ENCODE results near the gene TMEM214. TPM values are rescaled to one million over a fixed set of nuclear protein-coding genes. Genes with fewer than 3 reads are reported as not detected.

Gene TMEM214
- total RNA-seq, 1 donor from 2014 or later, result 62.9 TPM

- intact Hi-C loops (cut with DNase I), result no loop called here
- H3K27me3 ChIP-seq (ENCODE audit: low read depth), result no peaks in the 10 kb centered on the region
- no peaks in the 10 kb centered on the region for H3K4me1 ChIP-seq
- H3K27ac ChIP-seq, result no peak overlapping the region
- ATAC-seq, result no peak
- no peak for DNase-seq
- TF ChIP-seq CTCF (IDR thresholded peaks at IDR 0.05), result no peak
- H3K4me3 ChIP-seq, result no peak overlapping the region
- H3K9me3 ChIP-seq, result no peaks in the 10 kb centered on the region
- no peaks in the 10 kb centered on the region for H3K36me3 ChIP-seq
These were observed 35.4 kb upstream of the TMEM214 start for GRCh38 chr2:26997394-26997793.

- H3K27me3 ChIP-seq (ENCODE audit: low read depth), result no peaks in the 10 kb centered on the region
- no peak for TF ChIP-seq CTCF (IDR thresholded peaks at IDR 0.05)
- intact Hi-C loops (cut with DNase I), result no loop called here
- H3K4me3 ChIP-seq, result no peak overlapping the region
- no peaks in the 10 kb centered on the region for H3K4me1 ChIP-seq
- no peak for DNase-seq
- H3K27ac ChIP-seq, result no peak overlapping the region
- H3K36me3 ChIP-seq, result no peaks in the 10 kb centered on the region
- no peak for ATAC-seq
- H3K9me3 ChIP-seq, result no peaks in the 10 kb centered on the region
These were observed 34.4 kb upstream of the TMEM214 start for GRCh38 chr2:26998323-26998722.

GRCh38 chr2:27000228-27000627 is 32.5 kb upstream of the TMEM214 start:
- H3K4me1 ChIP-seq, result no peaks in the 10 kb centered on the region
- no peaks in the 10 kb centered on the region for H3K36me3 ChIP-seq
- no peak overlapping the region for H3K27ac ChIP-seq
- H3K27me3 ChIP-seq (ENCODE audit: low read depth), result no peaks in the 10 kb centered on the region
- TF ChIP-seq CTCF (IDR thresholded peaks at IDR 0.05), result no peak
- H3K9me3 ChIP-seq, result no peaks in the 10 kb centered on the region
- DNase-seq (no peak), ATAC-seq (no peak)
- intact Hi-C loops (cut with DNase I), result no loop called here
- no peak overlapping the region for H3K4me3 ChIP-seq

GRCh38 chr2:27000995-27001394 is 31.8 kb upstream of the TMEM214 start:
- H3K27ac ChIP-seq, result no peak overlapping the region
- intact Hi-C loops (cut with DNase I), result no loop called here
- no peak for DNase-seq
- ATAC-seq, result no peak
- H3K4me1 ChIP-seq, result no peaks in the 10 kb centered on the region
- no peak for TF ChIP-seq CTCF (IDR thresholded peaks at IDR 0.05)
- no peak overlapping the region for H3K4me3 ChIP-seq
- H3K9me3 ChIP-seq, result no peaks in the 10 kb centered on the region
- H3K36me3 ChIP-seq, result no peaks in the 10 kb centered on the region
- no peaks in the 10 kb centered on the region for H3K27me3 ChIP-seq (ENCODE audit: low read depth)

- no peak for ATAC-seq
- Histone ChIP-seq H3K36me3 (no peaks in the 10 kb centered on the region), H3K4me3 (no peak overlapping the region), H3K27me3 (ENCODE audit: low read depth) (no peaks in the 10 kb centered on the region), H3K9me3 (no peaks in the 10 kb centered on the region), H3K27ac (no peak overlapping the region), H3K4me1 (no peaks in the 10 kb centered on the region)
- intact Hi-C loops (cut with DNase I), result no loop called here
- DNase-seq, result no peak
- no peak for TF ChIP-seq CTCF (IDR thresholded peaks at IDR 0.05)
These were observed 30.8 kb upstream of the TMEM214 start for GRCh38 chr2:27001950-27002349.

GRCh38 chr2:27003007-27003406 is 29.8 kb upstream of the TMEM214 start:
- TF ChIP-seq CTCF (IDR thresholded peaks at IDR 0.05), result no peak
- H3K27me3 ChIP-seq (ENCODE audit: low read depth), result no peaks in the 10 kb centered on the region
- DNase-seq, result no peak
- H3K36me3 ChIP-seq, result no peaks in the 10 kb centered on the region
- no peak overlapping the region for H3K27ac ChIP-seq
- ATAC-seq, result no peak
- no peaks in the 10 kb centered on the region for H3K4me1 ChIP-seq
- no peak overlapping the region for H3K4me3 ChIP-seq
- no peaks in the 10 kb centered on the region for H3K9me3 ChIP-seq
- intact Hi-C loops (cut with DNase I), result no loop called here
